ENCODE results near the gene FRMD4A.

- no peak for TF ChIP-seq EZH2 (IDR thresholded peaks at IDR 0.05; ENCODE audit: insufficient read depth, poor library complexity, severe bottlenecking)
- no peak for TF ChIP-seq EZH2phosphoT487 (IDR thresholded peaks at IDR 0.05; ENCODE audit: insufficient read depth, low read depth)
Measured at GRCh38 chr10:13859979-13860654, 470.6 kb downstream of the FRMD4A start.
